GM21528 (cell line): ENCODE measurements around the gene ISYNA1.

ENCODE experiments used
- ATAC-seq: cut with Tn5 transposase; IDR thresholded peaks from one replicate; pipeline ENCODE4 v1.9.1; 2021; ENCODE audit warnings: mild to moderate bottlenecking, moderate library complexity; ENCODE audit not compliant: unreplicated experiment, low FRiP score

The ISYNA1 gene

DNA sequence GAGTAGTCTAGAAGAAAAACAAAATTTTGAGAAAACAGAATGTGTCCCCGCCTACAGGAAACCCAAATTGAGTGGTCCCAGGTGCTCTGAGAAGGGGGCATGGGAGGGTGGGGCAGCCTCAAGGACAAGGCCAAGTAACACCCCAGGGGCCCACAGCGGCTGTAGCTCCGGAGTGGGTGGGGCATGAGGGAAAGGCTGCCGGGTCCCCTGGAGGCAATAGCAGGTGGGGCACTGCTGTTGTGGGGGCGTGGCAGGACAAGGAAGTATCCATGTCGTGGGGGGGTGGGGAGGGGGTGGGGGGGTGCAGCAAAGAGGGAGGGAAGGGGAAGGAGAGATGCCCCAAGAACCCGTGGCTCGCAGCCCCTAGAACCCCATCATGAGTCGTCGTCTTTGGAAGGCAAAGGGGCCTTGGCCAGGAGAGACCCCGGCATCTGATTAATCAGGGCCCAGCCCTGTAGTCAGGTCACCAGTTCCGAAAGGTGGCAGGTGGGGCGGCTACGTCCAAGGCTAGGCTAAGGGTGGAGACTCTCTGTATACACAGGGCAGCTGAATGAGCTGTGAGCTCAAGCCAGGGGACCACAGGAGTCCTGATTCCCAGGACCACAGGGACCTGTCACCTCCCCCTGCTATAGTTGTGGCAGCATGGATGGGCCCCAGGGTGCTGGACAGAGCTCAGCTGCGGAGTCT, 7.5 kb upstream of the ISYNA1 start:
- no peak for ATAC-seq

DNA sequence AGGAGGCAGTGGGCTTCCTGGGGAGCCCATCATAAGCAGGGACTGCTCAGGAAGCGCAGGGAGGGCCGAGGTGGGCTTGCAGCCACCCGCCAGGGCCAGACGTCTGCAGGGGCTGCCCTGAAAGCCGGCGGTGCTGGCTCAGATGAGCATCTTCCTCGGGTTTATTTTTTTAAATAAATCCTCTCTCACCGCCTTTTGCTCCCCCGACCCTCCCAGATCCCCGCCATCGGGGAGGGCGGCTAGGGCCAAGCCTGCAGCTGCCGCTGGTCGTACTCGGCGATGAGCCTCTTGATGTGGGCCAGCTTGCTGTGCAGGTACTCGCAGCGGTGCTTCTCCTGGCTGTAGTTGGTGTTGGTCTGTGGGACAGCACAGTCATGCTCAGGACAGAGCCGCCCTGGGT, 6.6 kb upstream of the ISYNA1 start:
- ATAC-seq, result no peak

DNA sequence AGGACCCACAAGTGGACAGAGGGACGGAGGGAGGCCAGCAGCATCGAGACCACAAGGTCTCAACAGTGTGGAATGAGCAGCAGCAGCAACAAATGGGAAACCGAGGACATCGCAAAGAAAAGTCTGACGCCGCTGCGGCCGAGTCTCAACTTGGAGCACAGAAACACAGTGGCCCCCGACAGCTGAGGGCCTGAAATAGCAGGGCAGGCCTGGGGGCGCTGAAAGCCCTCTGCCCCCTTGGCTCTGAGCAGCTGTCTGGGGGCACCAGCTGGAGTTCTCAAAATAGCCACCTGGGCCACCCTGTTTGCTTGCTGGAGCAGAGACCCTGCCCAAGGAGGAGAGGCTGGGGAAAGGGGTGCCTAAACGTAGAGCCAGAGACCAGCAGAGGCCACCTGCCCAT, 5.9 kb upstream of the ISYNA1 start:
- no peak for ATAC-seq

DNA sequence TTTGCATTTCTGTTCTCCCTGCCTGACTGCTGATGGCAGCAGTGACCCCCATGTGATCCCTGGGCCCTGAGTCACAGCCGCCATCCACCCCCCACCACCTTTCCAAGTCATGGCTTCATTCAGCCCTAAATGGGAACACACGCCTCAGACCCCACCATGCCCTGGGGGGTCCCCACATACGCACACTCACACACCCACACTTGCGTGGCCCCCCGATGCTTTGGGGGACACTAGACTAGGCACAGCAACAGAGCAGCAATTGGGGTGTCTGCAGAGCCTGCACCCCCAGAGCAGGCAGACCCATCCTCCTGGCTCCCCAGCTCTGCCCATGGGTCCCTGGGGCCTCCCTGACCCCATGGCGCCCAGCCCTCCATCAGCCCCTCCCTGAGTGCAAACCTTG, 5.5 kb upstream of the ISYNA1 start:
- ATAC-seq, result no peak

DNA sequence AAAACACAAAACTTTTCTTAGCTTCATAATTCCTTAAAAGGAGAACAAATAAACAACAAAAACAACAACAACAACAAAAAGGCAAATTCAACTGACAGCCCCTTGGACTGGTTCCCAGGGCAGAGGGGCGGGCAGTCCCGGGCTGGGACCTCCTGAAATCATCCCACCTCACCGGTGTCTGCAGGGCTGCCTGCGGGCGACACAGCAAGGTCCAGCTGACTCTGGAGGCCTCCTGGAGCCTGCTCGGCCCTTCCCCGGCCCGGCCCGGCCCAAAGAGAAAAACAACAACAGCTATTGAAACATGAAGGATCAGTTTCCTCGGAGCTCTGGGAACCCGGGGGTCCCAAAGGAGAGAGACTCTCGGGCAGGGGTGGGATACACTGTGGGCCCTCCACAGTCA, 5.0 kb upstream of the ISYNA1 start:
- no peak for ATAC-seq

DNA sequence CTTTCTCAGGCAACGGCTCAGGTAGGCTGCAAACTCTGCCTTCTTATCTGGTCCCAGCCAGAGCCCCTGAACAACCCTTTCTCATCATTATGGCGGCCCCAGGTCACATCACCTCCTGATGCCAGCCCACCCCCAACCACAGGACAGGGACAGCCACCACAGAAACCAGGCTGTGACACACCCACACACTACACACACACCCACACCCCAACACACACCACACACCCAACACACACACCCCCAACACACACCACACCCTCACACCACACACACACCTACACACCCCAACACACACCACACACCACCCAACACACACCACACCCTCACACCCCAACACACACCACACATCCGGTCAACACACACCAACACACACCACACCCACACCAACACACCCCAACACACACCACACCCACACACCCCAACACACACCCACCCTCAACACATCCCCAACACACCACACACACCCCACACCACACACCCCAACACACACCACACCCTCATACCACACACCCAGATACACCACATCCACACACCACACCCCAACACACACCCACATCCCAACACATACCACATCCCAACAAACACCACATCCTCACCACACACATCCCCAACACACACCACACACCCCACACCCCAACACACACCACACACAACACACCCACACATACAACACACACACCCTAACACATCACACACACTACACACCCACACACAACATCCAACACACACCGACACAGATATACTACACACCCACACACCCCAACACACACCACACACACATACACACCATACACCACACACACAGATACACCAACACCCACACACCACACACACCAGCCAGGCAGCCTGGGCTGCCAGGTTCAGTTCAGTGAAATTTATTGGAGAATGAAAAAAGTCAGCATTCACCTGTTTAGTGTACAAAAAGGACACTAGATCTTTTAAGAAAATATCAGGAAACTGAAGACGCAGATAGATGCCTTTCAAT, 4.2 kb upstream of the ISYNA1 start:
- no peak for ATAC-seq

DNA sequence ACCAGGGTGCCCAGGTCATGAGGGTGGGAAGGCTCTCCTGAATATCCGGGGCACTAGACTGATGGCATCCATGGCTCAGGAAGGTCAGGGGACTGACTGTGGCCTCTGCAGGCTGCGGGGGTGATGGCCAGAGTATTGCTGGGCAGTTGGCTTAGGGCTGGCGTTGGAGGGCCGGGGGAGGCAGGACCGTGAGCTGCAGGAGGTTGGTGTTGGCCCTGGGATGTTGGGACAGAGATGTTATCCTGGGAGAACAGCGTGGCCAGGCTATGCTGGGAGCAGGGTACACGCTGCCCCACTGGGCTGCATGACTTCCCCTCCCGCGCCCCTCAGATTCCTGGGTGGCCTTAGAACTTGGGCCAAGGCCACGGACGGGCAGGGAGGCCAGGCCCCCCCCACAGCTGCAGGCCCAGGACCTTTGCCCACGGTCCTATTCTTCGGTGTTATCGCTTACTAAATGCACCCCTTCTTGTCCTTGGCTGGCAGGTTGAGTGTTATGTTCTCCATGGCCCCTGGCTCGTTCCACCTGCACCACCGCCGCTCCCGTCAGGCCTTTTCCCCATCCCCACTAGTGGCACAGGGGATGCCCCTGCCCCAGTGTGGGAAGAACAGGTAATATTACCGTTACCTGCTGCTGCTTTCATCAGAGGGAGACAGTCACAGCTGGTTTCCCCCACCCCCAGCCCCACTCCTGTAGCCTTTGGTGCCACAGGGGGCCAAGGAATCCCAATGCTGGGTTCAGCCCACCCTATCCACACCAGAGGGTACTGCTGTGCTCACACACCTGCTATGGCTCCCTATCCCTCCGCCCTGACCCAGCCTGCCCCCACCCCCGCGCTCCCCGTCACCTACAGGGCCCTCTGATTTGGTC, 3.2 kb upstream of the ISYNA1 start:
- ATAC-seq, result no peak

DNA sequence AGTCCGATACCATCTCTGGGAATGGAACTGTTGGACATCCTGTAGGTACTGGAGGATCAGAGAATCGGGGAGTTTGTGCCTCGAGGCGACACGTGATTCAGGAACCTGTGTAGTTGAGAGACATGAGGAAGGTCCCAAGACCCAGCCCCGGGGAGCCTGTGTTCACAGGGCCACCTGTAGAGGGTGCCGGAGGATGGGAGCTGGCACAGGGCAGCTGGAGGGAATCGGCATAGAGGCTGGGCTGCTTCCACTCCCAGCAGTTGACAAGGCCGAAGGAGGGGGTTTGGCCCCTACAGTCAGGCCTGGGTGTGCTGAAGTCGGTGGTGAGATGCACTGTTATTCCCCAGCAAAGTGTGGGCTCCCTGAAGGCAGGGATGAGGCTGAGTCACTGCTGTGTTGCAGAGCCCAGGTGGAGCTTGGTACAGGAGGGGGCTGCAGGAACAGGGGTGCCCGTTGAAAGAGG, 2.5 kb upstream of the ISYNA1 start:
- no peak for ATAC-seq

DNA sequence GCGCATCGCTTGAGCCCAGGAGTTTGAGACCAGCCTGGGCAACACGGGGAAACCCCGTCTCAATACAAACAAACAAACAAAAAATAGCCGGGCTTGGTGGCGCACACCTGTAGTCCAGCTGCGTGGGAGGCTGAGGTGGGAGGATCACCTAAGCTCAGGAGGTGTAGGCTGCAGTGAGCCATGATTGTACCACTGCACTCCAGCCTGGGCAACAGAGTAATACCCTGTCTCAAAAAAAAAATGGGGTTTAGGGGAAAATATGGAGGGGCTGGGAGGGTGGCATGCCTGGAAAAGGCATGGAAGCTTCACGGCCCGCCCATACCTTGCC, 1.9 kb upstream of the ISYNA1 start:
- no peak for ATAC-seq

DNA sequence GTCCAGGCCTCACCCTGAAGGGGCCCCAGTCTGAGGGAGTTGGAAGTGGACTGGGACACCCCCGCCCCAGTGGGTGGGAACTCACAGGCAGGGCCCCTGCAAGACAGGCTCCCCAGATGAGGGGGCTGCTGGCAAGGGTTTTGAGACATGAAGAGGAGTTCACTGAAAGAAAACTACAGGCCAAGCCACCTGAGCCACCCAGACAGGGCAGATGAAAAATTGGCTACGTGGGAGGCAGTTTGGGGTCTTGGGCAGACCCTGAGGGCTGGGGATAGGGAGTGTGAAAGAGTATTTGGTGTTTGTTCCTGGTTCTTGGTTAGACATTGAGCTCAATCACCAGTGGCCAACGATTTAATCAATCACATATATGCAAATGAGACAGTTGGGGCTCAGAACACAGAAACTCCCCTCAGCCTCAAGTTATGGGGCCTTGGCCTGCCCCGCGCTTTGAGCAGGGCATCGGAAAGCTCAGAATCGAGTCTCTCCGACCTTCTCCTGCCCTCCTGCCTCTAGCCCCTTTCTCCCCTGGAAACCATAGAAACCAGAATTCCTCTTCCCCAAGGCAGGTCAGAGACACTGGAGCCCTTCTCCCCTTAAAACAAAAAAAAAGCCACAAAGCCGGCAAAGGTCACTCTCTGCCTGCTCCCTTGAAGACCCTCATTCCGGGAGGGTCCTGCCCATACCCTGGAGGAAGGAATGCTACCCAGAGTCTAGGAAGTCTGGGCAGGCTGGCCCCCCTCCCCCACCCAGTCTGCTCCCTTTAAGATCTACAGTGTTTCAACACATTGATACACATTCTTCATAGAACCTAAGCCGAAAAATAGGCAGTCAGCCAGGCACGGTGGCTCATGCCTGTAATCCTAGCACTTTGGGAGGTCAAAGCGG, 1.3 kb upstream of the ISYNA1 start:
- no peak for ATAC-seq

DNA sequence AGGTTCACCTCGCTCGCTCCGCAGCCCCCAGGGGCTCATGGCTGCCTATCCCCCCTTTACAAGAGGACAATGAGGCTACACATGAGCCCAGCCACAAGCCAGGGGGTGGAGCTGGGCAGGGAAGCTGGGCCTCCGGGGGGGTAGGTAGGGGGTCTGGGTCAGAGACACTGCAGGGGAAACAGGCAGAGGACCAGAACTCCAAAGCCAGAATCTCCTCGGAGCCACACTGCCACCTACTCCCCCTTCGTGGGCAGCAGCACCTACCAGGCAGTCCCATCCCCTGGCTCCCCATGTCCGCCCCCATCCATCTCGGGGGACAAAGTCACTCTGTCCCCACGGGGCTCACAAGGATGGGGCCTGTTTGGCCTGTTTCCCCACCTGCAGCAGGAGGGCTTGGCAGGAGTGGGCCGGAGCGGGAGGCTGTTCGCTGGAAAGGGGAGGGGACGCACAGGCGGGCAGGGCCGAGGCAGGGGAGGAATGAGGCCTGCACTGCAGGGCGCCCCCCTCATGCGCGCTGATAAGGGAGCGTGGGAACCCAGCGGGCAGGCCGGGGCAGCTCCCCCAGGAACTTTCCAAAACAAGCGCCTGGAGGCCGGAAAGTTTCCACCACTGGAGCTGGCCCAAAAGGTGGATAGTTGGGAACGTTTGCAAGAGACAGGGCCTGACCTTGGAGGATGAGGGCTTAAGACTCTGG, 545 bp upstream of the ISYNA1 start:
- ATAC-seq, result no peak

DNA sequence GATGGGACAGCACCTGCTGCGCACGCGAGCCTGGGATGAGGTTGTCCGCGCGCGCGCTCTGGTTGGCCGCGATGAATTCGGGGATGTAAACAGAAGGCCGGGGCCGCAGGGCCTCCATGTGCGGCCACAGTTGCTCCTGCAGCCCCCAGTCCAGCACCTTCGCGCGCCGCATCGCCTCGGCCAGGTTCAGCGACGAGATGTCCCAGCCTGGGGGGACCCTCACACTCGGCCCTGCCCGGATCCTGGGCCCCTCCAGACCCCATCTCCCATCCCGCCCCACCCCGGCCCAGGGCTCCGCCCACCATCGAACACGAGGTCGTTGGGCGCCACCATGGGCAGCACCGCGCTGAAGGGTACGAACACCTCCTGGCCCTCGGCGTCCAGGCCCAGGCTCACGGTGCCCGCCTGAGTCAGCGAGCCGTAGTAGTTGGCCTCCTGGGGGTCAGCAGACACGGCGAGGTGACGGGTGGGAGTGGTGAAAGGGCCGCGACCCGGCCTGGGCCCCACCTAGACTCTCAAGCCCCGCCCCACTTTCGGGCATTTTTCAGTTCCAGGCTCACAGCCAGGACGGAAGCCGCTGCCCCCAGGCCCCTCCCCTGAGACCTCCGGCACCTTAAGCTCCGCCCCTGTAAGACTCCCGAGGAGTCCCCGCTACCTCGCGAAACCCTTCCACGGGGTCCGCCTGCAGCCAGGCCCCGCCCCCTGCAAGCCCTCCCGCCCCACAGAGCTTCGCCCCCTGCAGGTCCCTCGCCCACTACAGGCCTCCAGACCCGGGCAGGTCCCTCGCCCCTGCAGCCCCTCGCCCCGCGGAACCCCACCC, 1.1 kb downstream of the ISYNA1 start:
- peak; percentile 41 for ATAC-seq

DNA sequence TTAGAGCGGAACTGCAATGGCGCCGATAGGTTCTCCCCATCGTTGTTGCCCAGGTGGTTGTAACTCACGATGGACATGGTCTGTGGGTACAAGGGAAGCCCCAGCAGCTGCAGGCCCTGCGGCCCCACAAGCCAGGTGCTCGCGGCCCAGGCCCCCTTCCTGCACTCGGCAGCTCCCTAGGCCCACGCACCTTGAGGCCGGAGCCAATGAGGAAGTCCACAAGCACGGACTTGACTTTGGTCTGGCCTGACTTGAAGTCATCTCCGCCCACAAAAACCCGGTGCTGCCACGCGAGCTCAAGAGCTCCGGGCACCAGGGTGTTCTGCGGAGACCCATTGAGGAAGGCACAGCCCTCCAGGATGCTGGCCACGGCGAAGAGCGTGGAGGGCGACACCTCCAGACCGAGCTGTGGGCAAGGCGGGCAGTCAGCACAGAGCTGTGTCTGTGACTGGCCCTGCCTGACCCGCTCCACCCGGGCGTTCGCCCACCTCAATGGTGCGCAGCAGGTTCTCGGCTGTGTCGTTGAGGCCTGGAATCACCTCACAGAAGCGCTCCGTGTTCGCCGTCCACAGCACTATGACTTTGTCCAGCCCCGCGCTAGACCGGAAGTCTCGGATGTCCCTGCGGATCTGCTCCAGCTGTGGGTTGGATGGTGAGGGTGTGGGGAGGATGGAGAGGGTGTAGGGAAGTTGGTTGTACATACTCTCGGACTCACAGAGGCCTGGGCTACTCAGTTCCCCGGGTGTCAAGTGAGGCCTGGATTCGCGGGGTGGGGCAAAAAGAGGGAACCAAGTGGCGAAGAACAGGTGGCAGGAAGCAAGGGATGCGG, 1.9 kb downstream of the ISYNA1 start:
- no peak for ATAC-seq

DNA sequence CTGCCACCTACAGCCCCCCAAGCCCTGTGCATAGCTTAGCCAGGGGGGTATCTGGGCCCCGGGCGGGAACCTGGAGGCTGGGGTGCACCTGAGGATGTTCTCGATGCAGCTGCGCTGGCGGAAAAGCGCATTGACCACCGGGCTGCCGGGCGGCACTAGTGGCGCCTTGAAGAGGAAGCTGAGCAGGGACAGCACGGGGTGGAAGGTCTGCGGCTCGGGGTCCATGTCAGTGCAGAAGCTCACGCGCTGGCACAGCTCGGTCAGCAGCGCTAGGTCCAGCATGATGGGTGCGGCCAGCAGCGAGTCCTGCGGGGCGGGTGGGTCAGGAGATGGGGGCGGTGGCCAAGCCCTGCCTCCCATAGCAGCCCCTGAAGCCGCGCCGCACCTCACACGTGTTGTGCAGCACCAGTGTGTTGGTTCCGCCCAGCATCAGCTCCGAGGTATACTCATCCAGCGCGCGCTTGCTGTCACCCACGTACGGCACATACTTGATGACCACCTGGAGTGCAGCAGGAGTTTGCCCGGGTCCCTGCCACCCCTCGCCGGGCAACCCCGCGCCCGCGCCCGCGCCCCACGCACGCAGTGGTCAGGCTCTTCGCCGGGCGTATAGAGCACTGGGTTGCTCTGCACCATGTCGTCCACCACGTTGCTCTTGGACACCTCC, 2.6 kb downstream of the ISYNA1 start:
- no peak for ATAC-seq

DNA sequence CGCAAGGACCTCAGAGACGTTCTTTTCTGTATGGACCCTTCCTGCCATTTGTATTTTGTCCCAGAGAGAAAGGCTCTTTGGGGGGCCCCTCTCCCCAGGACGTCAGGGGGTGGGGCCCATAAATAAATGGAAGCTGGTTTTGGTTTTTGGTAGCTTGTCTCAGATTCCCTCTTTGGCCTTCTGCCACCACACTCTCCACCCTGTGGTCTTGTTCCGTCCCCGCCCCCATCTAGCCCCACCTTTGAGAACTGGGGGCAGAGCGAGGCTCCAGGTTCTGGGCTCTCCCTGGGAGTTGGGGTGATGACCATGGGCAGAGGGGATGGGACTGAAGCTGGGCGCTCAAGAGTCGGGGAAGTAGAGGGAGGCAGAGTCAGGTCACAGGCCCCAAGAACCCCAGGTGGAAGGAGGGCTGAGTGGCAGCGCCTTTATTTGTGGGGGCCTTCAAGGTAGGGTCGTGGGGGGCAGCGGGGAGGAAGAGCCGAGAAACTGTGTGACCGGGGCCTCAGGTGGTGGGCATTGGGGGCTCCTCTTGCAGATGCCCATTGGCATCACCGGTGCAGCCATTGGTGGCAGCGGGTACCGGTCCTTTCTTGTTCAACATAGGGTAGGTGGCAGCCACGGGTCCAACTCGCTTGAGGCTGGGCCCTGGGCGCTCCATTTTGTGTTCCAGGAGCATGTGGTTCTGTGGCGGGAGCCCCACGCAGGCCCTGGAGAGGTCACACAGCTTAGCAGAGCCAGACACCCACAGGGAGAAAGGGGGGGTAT, 3.3 kb downstream of the ISYNA1 start:
- no peak for ATAC-seq

DNA sequence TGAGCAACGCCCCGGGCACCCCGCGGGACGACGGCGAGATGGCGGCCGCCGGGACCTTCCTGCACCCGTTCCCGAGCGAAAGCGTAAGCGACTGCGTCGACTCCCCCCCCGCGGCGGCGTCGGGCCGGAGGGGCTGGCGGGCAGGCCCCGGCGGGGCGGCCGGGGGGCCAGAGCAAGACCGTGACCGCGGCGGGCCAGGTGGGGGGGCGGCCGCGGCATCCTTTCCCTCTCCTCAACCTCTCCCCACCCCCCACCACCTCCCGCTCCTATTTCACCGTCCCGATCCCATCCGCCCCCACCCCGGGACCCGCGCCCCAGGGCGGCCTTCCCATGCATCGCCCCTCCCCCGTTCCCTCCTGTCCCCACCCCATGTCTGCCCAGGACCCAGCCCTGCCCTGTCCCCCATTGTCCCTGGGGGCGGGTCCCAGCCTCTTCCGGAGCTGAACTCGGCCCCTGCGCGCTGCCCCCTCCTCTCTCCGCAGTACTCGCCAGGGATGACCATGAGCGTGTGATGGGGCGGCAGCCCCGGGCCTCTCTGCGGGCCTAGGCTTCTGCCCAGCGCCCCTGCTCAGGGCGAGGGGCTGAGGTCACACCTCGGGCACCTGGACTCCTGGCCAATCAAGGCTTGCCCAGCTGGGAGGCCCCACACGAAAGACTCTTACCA, 4.1 kb downstream of the ISYNA1 start:
- ATAC-seq, result no peak
